BJ (cell line): Measurements from ENCODE around the gene SLC2A9. TPM values are rescaled to one million over a fixed set of nuclear protein-coding genes. Genes with fewer than 3 reads are reported as not detected.

ENCODE experiments used
- CTCF ChIA-PET: fragments of 350-600 bp; formaldehyde crosslinking; extraction: SDS; loops from one replicate; lab custom pipeline; 2021; ENCODE audit warnings: antibody characterized with exemption, inconsistent platforms; lab: Yijun Ruan, JAX
- POLR2A ChIA-PET: fragments of 300-600 bp; sonication (Branson Sonifier 250); formaldehyde crosslinking; extraction: SDS; loops from one replicate; lab custom pipeline; 2021; ENCODE audit warnings: antibody characterized with exemption; lab: Charles Lee
- DNase-seq: peaks from one replicate; pipeline ENCODE4 v3.0.0-alpha.2; 2011; ENCODE audit warnings: low read depth
- H3K27me3 ChIP-seq: 2 replicates; pipeline ENCODE4 v1.6.0; 2011; ENCODE audit warnings: low read length; ENCODE audit not compliant: control insufficient read depth, insufficient read depth
- H3K36me3 ChIP-seq: 2 replicates; pipeline ENCODE4 v1.5.1; 2011; ENCODE audit warnings: low read length; ENCODE audit not compliant: control insufficient read depth, insufficient read depth
- H3K4me3 ChIP-seq: 2 replicates; pipeline ENCODE4 v1.5.1; 2011; ENCODE audit warnings: low read depth, mild to moderate bottlenecking, control low read depth, low read length
- polyA plus RNA-seq: library from polyadenylated mRNA; depleted of rRNA; stranded (reverse); fragments of >200 nt; gene quantifications from 2 replicates; pipeline ENCODE4 v1.2.3, GENCODE V29; 2011
- TF ChIP-seq, protein P1 (sequence below): IDR thresholded peaks from 2 replicates; pipeline ENCODE4 v1.5.1; 2011; ENCODE audit warnings: low read depth, mild to moderate bottlenecking, control low read depth, inconsistent platforms, low read length, moderate library complexity; ENCODE audit not compliant: insufficient read depth

Gene SLC2A9
- polyA plus RNA-seq, 1 experiment: 6.4 TPM

DNA sequence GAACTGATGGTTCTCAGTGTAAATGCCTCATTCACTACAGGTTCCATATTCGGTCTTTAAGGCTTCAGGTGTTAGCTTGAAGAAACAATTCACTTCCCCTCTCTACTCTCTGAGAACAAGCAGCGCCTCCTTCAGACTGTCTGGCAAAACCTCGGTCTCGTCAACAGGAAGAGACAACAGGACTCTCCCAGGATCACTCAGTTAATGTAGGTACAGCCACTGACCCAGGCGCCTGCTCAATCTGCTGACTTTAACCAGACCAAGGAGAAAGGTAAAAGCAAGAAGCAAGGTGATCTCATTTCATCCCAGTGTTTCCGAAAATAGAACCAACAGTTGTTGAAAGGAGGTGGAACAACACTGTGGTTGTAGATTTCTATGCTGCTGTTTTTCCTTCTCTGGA, 102.2 kb downstream of the SLC2A9 start:
- TF ChIP-seq, protein P1, sequence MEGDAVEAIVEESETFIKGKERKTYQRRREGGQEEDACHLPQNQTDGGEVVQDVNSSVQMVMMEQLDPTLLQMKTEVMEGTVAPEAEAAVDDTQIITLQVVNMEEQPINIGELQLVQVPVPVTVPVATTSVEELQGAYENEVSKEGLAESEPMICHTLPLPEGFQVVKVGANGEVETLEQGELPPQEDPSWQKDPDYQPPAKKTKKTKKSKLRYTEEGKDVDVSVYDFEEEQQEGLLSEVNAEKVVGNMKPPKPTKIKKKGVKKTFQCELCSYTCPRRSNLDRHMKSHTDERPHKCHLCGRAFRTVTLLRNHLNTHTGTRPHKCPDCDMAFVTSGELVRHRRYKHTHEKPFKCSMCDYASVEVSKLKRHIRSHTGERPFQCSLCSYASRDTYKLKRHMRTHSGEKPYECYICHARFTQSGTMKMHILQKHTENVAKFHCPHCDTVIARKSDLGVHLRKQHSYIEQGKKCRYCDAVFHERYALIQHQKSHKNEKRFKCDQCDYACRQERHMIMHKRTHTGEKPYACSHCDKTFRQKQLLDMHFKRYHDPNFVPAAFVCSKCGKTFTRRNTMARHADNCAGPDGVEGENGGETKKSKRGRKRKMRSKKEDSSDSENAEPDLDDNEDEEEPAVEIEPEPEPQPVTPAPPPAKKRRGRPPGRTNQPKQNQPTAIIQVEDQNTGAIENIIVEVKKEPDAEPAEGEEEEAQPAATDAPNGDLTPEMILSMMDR: no peak
- Histone ChIP-seq H3K36me3 (no peaks in the 10 kb centered on the region), H3K27me3 (no peaks in the 10 kb centered on the region), H3K4me3 (no peak overlapping the region)
- DNase-seq: no peak
- ChIA-PET CTCF (no interaction called here), POLR2A (no interaction called here)

DNA sequence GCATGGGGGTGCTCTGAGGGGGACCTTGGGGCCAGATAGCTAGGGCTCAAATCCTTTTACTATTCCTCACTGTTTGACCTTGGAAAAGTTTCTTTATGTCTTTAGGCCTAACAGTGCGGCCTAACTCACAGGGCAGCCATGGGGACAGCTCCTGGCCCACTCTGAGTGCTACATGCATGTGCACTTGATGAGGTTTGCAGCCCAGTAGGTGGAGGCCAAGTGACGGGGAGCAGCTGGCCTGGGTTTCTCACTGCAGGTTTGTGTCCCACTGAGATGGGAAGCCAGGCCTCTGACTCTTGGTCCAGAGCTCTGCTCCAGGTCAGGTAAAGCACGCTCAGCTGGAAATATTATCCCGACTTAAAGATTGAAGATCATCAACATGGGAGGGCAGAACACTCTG, 102.8 kb downstream of the SLC2A9 start:
- H3K36me3 ChIP-seq: no peaks in the 10 kb centered on the region
- no peak for DNase-seq
- H3K4me3 ChIP-seq: no peak overlapping the region
- no peaks in the 10 kb centered on the region for H3K27me3 ChIP-seq
- CTCF ChIA-PET: no interaction called here
- POLR2A ChIA-PET: no interaction called here
- TF ChIP-seq, protein P1: no peak

DNA sequence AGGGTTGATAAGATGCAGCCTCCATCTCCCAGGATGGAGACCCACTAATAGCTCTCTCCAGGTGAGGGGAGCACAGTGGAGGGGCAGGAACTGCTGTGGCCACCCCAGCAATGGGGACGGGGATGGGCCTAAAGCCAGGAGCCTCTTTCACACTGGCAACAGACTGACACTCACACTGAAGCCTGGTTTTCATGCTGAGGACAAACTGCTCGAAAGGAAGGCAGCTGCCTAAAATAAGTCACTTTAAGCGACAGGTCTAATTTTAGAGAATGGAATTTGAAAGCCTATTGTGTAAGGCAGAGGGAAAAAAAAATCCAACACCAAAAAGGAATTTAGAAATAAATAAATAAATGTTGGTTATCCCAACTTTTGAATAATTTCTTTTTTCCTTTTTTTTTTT, 104.4 kb downstream of the SLC2A9 start:
- Histone ChIP-seq H3K36me3 (no peaks in the 10 kb centered on the region), H3K4me3 (no peak overlapping the region), H3K27me3 (no peaks in the 10 kb centered on the region)
- DNase-seq: no peak
- ChIA-PET CTCF (no interaction called here), POLR2A (no interaction called here)
- TF ChIP-seq, protein P1: no peak

DNA sequence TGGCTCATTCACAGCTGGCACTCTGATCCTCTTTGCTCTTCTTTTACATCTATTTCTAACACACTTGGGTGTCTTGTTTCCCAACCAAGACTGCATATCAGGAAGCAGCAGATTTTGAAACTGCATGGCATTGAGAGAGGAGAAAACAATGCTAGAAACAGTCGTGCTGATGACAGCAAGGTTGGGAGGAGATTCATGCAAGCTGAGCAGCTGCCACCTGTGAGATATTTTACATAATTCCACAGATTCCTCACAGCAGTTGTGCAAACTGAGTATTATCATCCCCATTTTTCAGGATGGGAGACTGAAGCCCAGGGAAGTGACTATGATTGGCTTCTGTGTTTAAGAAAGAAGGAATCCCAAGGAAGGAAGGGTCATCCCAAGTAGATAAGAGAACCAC, 105.0 kb downstream of the SLC2A9 start:
- Histone ChIP-seq H3K4me3 (no peak overlapping the region), H3K36me3 (no peaks in the 10 kb centered on the region), H3K27me3 (no peaks in the 10 kb centered on the region)
- POLR2A ChIA-PET: no interaction called here
- TF ChIP-seq, protein P1: no peak
- DNase-seq: no peak
- CTCF ChIA-PET: no interaction called here

DNA sequence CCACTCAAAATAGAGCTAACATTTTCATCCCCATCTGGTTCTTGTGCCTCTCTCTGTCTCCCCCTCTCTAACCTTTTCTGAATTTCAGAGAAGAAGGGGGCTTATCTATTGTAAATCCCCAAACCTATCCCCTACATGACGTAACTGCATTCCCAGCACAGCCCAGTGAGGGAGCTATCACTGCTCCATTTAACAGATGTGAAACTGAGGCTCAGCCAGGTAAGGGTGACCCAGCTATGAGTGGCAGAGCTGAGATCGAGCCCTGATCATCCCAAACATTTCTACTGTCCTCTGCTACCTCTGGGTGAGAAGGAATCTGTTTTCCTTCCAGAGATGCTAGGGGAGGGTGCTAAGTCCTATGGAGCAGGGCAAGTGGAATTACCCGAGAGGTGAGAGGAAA, 107.5 kb downstream of the SLC2A9 start:
- ChIA-PET POLR2A (no interaction called here), CTCF (interaction anchor here (1.5 kb wide), 1 partner anchor 9 kb away, joined by 5 read pairs; no protein-coding TSS in a partner anchor)
- H3K27me3 ChIP-seq: no peaks in the 10 kb centered on the region
- H3K36me3 ChIP-seq: no peaks in the 10 kb centered on the region
- DNase-seq: no peak
- TF ChIP-seq, protein P1: no peak
- no peak overlapping the region for H3K4me3 ChIP-seq
